ENCODE measurements around the gene EFCC1. TPM values are rescaled to one million over a fixed set of nuclear protein-coding genes. Genes with fewer than 3 reads are reported as not detected.

The EFCC1 gene
- total and polyA plus RNA-seq, 2 donors from 2014 or later = 2.4 to 3.7 TPM

DNA sequence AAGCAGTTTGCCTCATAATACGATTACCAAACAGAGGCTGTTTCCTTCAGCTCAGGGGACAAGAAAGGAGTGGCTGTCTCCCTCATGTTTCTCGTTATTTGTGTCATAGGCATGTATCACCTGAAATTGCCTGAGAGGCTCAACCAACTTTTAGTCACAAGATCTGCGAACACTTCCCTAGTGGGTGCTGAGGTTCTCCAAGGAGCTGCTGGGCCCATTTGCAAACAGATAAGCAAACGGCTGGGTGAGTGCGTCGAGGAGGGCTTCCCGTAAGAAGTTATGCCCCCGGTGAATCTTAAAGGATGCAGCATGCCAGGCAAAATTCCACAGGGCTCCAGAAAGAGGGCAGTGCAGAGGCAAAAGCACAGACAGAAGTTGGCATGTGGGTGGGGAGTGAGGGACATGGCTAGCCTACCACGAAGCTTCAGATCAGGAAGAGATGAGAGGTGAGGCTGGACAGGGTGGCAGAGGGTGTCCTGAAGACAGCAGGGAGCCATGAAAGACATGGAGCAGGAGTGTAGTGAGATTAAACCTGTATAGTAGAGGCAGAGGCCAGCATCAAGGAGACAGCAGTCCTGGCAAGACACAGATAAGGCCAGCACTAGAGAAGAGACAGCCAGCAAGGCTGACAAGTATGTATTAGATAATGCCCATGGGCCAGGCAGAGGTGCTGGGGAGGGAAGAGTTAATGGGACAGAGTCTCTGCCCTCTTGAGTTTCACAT is 55.5 kb downstream of the EFCC1 start:
- no peaks in the 10 kb centered on the region for H3K36me3 ChIP-seq (ENCODE audit: control insufficient read depth in 2 of 3, insufficient read depth in 3 of 3, low read length in 3 of 3)
- no peaks in the 10 kb centered on the region for H3K9me3 ChIP-seq (ENCODE audit: control insufficient read depth in 2 of 3, insufficient read depth in 1 of 3, low read length in 3 of 3)
- no peak overlapping the region for H3K9ac ChIP-seq (ENCODE audit: low read length in 3 of 3)
- no peak for TF ChIP-seq CTCF (IDR thresholded peaks at IDR 0.05; ENCODE audit: borderline replicate concordance, extremely low read depth, insufficient read depth)
- no peaks in the 10 kb centered on the region for H3K27me3 ChIP-seq (ENCODE audit: control insufficient read depth, insufficient read depth, low read length)
- DNase-seq (peak in 1 of 5 donors; percentile 23), FAIRE-seq (no peak)
- H3K4me1 ChIP-seq (ENCODE audit: control insufficient read depth in 2 of 3, insufficient read depth in 2 of 3, low read depth in 1 of 3, low read length in 3 of 3) = peaks cover 0 to 14% (median 6%) of the 10 kb centered on the region in 3 donors
- no peak overlapping the region for H3K4me3 ChIP-seq (ENCODE audit: low read length in 3 of 3)
- H3K27ac ChIP-seq (ENCODE audit: low read depth in 2 of 2, low read length in 2 of 2) = no peak overlapping the region
- intact Hi-C loops (cut with DNase I) = no loop called here

- Histone ChIP-seq H3K9ac (ENCODE audit: low read length in 3 of 3) (no peak overlapping the region), H3K27ac (ENCODE audit: low read depth in 2 of 2, low read length in 2 of 2) (no peak overlapping the region), H3K4me1 (ENCODE audit: control insufficient read depth in 2 of 3, insufficient read depth in 2 of 3, low read depth in 1 of 3, low read length in 3 of 3) (peaks cover 0 to 8% (median 2%) of the 10 kb centered on the region in 3 donors), H3K36me3 (ENCODE audit: control insufficient read depth in 2 of 3, insufficient read depth in 3 of 3, low read length in 3 of 3) (no peaks in the 10 kb centered on the region), H3K27me3 (ENCODE audit: control insufficient read depth, insufficient read depth, low read length) (no peaks in the 10 kb centered on the region), H3K9me3 (ENCODE audit: control insufficient read depth in 2 of 3, insufficient read depth in 1 of 3, low read length in 3 of 3) (no peaks in the 10 kb centered on the region), H3K4me3 (ENCODE audit: low read length in 3 of 3) (no peak overlapping the region)
- intact Hi-C loops (cut with DNase I) = no loop called here
- DNase-seq (peak in 1 of 5 donors; percentile 7), FAIRE-seq (no peak)
- no peak for TF ChIP-seq CTCF (IDR thresholded peaks at IDR 0.05; ENCODE audit: borderline replicate concordance, extremely low read depth, insufficient read depth)
Measured at GRCh38 chr3:129057249-129057648, 56.1 kb downstream of the EFCC1 start.

DNA sequence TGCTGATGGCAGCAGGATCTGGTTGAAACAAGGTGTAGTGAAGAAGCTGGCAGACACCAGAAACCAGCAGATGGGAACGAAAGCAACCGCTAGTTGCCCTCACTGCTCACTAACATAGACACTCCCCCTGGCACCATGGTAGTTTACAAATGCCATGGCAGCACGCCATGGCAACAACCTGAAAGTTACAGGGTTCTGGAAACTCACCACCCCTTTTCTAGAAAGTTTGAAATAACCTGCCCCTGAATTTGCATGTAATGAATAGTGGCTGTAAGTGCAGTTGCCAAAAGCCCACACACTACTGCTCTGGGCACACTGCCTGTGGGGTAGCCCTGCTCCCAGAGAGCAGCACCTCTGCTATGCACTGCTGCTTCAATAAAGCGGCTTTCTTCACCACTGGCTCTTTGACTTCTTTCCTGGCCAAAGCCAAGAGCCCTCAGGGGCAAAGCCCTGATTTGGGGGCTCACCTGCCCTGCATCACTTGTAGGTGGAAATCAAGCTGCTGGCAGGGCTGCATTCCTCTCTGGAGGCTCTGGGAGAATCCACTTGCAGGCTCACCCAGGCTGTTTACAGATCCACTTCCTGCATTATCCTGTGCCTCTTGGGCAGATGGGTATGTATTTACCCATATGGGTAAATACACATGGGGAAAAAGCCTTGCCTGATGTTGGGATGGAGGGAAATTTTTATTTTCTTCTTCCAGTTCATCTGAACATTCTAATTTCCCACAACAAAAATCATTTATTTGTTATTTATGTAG is 57.5 kb downstream of the EFCC1 start:
- Histone ChIP-seq H3K36me3 (ENCODE audit: control insufficient read depth in 2 of 3, insufficient read depth in 3 of 3, low read length in 3 of 3) (no peaks in the 10 kb centered on the region), H3K9me3 (ENCODE audit: control insufficient read depth in 2 of 3, insufficient read depth in 1 of 3, low read length in 3 of 3) (no peaks in the 10 kb centered on the region), H3K27me3 (ENCODE audit: control insufficient read depth, insufficient read depth, low read length) (no peaks in the 10 kb centered on the region), H3K27ac (ENCODE audit: low read depth in 2 of 2, low read length in 2 of 2) (no peak overlapping the region), H3K9ac (ENCODE audit: low read length in 3 of 3) (no peak overlapping the region), H3K4me3 (ENCODE audit: low read length in 3 of 3) (no peak overlapping the region), H3K4me1 (ENCODE audit: control insufficient read depth in 2 of 3, insufficient read depth in 2 of 3, low read depth in 1 of 3, low read length in 3 of 3) (peaks cover 0 to 2% (median 0%) of the 10 kb centered on the region in 3 donors)
- DNase-seq = peak in 4 of 5 donors; percentile 24 to 61 (median 52)
- intact Hi-C loops (cut with DNase I) = no loop called here
- no peak for TF ChIP-seq CTCF (IDR thresholded peaks at IDR 0.05; ENCODE audit: borderline replicate concordance, extremely low read depth, insufficient read depth)
- FAIRE-seq = no peak
